PC-3 (cell line): ENCODE data around the gene SMG6. TPM values are rescaled to one million over a fixed set of nuclear protein-coding genes. Genes with fewer than 3 reads are reported as not detected.

ENCODE experiments used
- ATAC-seq: fragments of 200-7000 bp; cut with Tn5 transposase; 2 replicates; pipeline ENCODE4 v1.9.1; 2020; ENCODE audit warnings: mild to moderate bottlenecking, moderate library complexity
- BruUV-seq: library from RNA; stranded (reverse); fragments of 400-500 nt; replicated peaks from 2 replicates; lab custom pipeline; 2021; lab: Mats Ljungman, UMichigan
- CTCF ChIA-PET: fragments of 300-600 bp; sonication (Branson Sonifier 250); formaldehyde crosslinking; loops from one replicate; lab custom pipeline; 2022; ENCODE audit warnings: antibody characterized with exemption; lab: Charles Lee
- POLR2A ChIA-PET: fragments of 300-600 bp; sonication (Branson Sonifier 250); formaldehyde crosslinking; loops from one replicate; lab custom pipeline; 2022; ENCODE audit warnings: antibody characterized with exemption; ENCODE audit not compliant: unreplicated experiment; lab: Charles Lee
- DNase-seq: peaks from one replicate; pipeline ENCODE4 v3.0.0-alpha.2; 2015
- H2AFZ ChIP-seq: fragments of 300-600 bp; sonication (generic); 2 replicates; pipeline ENCODE4 v1.6.0; 2016; ENCODE audit warnings: antibody characterized with exemption, low read length
- H3F3A ChIP-seq: fragments of 300-600 bp; sonication (generic); one replicate; pipeline ENCODE4 v1.6.0; 2017; ENCODE audit warnings: antibody characterized with exemption, low read length, control low read depth, mild to moderate bottlenecking; ENCODE audit not compliant: unreplicated experiment
- H3K27ac ChIP-seq: fragments of 300-600 bp; sonication (generic); 2 replicates; pipeline ENCODE4 v1.5.1; 2016; ENCODE audit warnings: mild to moderate bottlenecking, low read length
- H3K27me3 ChIP-seq: fragments of 300-600 bp; sonication (generic); 2 replicates; pipeline ENCODE4 v1.6.1; 2016; ENCODE audit warnings: low read length, mixed read lengths
- H3K36me3 ChIP-seq: fragments of 300-600 bp; sonication (generic); 2 replicates; pipeline ENCODE4 v1.6.1; 2016; ENCODE audit warnings: low read depth, mixed run types, low read length, mixed read lengths
- H3K4me1 ChIP-seq: fragments of 300-600 bp; sonication (generic); 2 replicates; pipeline ENCODE4 v1.5.1; 2016; ENCODE audit warnings: low read length; ENCODE audit not compliant: insufficient read depth
- H3K4me2 ChIP-seq: fragments of 300-600 bp; sonication (generic); 2 replicates; pipeline ENCODE4 v1.6.0; 2016; ENCODE audit warnings: low read length
- H3K4me3 ChIP-seq: fragments of 300-600 bp; sonication (generic); 2 replicates; pipeline ENCODE4 v1.5.1; 2016; ENCODE audit warnings: mild to moderate bottlenecking, low read length, mixed read lengths
- H3K79me2 ChIP-seq: fragments of 300-600 bp; sonication (generic); 2 replicates; pipeline ENCODE4 v1.6.1; 2017; ENCODE audit warnings: low read length, mixed read lengths
- H3K9ac ChIP-seq: fragments of 300-600 bp; sonication (generic); 2 replicates; pipeline ENCODE4 v1.6.0; 2016; ENCODE audit warnings: mild to moderate bottlenecking, low read length
- H3K9me2 ChIP-seq: fragments of 300-600 bp; sonication (generic); replicated peaks from 2 replicates; pipeline ENCODE4 v1.6.1; 2016; ENCODE audit warnings: mixed run types, low read length, mixed read lengths
- H3K9me3 ChIP-seq: fragments of 300-600 bp; sonication (generic); 2 replicates; pipeline ENCODE4 v1.6.1; 2016; ENCODE audit warnings: low read length, mixed read lengths
- H4K20me1 ChIP-seq: fragments of 300-600 bp; sonication (generic); 2 replicates; pipeline ENCODE4 v1.6.1; 2016; ENCODE audit warnings: low read length, mixed read lengths
- CTCF ChIP-seq: fragments of 300-600 bp; sonication (generic); conservative IDR thresholded peaks from 2 replicates; pipeline ENCODE4 v1.5.1; 2017; ENCODE audit warnings: antibody characterized with exemption, low read depth, mild to moderate bottlenecking, low read length
- EZH2 ChIP-seq: fragments of 300-600 bp; sonication (generic); IDR thresholded peaks from one replicate; pipeline ENCODE4 v1.6.1; 2017; ENCODE audit warnings: antibody characterized with exemption, mild to moderate bottlenecking, low read length; ENCODE audit not compliant: unreplicated experiment
- EZH2phosphoT487 ChIP-seq: fragments of 300-600 bp; sonication (generic); IDR thresholded peaks from 2 replicates; pipeline ENCODE4 v1.6.1; 2018; ENCODE audit warnings: mild to moderate bottlenecking, antibody characterized with exemption, low read length, borderline replicate concordance
- intact Hi-C: fragments of 100-400 bp; cut with micrococcal nuclease; formaldehyde crosslinking; loops from 2 replicates; pipeline ENCODE4 v1.9.0; 2023
- total RNA-seq: library from RNA; depleted of rRNA; stranded (reverse); fragments of >200 nt; gene quantifications from 2 replicates; pipeline ENCODE4 v1.2.3, GENCODE V29; 2014

SMG6 gene
- total RNA-seq, 1 experiment from 2014 or later, result 13.4 TPM

DNA sequence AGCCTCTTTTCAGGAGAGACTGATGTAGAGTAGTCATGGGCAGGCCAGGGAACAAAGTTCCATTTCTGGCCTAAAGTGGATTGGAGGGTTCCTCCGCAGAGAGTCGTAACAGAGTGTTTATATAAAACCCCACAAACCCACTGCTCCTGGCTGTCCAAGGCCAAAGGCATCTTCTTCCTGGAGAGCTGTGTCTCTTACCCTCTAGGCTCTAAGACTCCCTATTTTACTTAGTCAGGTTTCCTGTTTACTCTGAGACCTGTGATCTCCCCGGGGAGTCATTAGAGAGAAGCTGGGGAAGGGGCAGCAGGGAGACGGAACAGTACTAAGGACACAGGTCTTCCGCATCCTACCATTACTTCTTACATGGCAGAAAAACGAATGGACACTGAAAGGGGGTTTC lies 179.2 kb downstream of the SMG6 start:
- Histone ChIP-seq H3K4me3 (no peak overlapping the region), H3K9me3 (no peaks in the 10 kb centered on the region), H3K27ac (no peak overlapping the region), H3F3A (no peaks in the 10 kb centered on the region), H3K36me3 (no peaks in the 10 kb centered on the region), H3K9ac (no peak overlapping the region), H4K20me1 (no peaks in the 10 kb centered on the region), H3K27me3 (no peaks in the 10 kb centered on the region), H2AFZ (no peak overlapping the region), H3K4me2 (no peak overlapping the region), H3K9me2 (no peaks in the 10 kb centered on the region), H3K4me1 (no peaks in the 10 kb centered on the region), H3K79me2 (no peaks in the 10 kb centered on the region)
- ChIA-PET POLR2A (no interaction called here), CTCF (no interaction called here)
- no TSS peak for BruUV-seq
- DNase-seq (no peak), ATAC-seq (no peak)
- TF ChIP-seq EZH2 (no peak), CTCF (no peak), EZH2phosphoT487 (no peak)
- intact Hi-C loops, result no loop called here

- BruUV-seq, result no TSS peak
- TF ChIP-seq CTCF (no peak), EZH2 (no peak), EZH2phosphoT487 (no peak)
- H3K36me3 ChIP-seq, result no peaks in the 10 kb centered on the region
- H3K9me2 ChIP-seq, result no peaks in the 10 kb centered on the region
- H4K20me1 ChIP-seq, result no peaks in the 10 kb centered on the region
- CTCF ChIA-PET, result no interaction called here
- no peaks in the 10 kb centered on the region for H3K79me2 ChIP-seq
- no peak overlapping the region for H3K4me2 ChIP-seq
- H3F3A ChIP-seq, result no peaks in the 10 kb centered on the region
- H3K27me3 ChIP-seq, result no peaks in the 10 kb centered on the region
- H2AFZ ChIP-seq, result no peak overlapping the region
- intact Hi-C loops, result no loop called here
- H3K9ac ChIP-seq, result no peak overlapping the region
- ATAC-seq, result no peak
- no peak overlapping the region for H3K4me3 ChIP-seq
- no peak for DNase-seq
- H3K9me3 ChIP-seq, result no peaks in the 10 kb centered on the region
- H3K27ac ChIP-seq, result no peak overlapping the region
- POLR2A ChIA-PET, result no interaction called here
- H3K4me1 ChIP-seq, result no peaks in the 10 kb centered on the region
Observed at GRCh38 chr17:2123375-2124251, 180.0 kb downstream of the SMG6 start.
